GM18505 (cell line): Measurements from ENCODE around the gene GALM.
"Not testable (repeated sequence)": the region's sequence is repeated elsewhere in the genome, so short reads cannot be mapped to it uniquely, and the experiment has no call there.

Experiments used
- ATAC-seq: cut with Tn5 transposase; IDR thresholded peaks from one replicate; pipeline ENCODE4 v1.9.1; 2021; ENCODE audit not compliant: unreplicated experiment
- POLR2A ChIP-seq: IDR thresholded peaks from 4 replicates; pipeline ENCODE4 v1.6.1; 2011; ENCODE audit warnings: borderline replicate concordance; ENCODE audit not compliant: insufficient read depth, insufficient read length; ENCODE audit errors: extremely low read depth

Gene GALM

DNA sequence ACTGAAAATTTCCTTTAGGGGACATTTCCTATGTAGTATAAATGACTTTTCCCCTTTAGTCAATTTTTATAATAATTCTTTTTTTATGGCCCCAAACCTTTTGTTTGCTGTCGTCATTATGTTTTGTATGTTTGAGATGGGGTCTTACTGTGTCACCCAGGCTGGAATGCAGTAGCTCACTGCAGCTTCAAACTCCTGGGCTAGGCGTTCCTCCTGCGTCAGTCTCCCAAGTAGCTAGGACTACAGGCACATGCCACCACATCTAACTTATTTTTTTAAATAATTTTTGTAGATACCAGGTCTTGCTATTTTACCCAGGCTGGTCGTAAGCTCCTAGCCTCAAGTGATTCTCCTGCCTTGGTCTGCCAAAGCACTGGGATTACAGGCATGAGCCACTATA, 30.8 kb upstream of the GALM start:
- TF ChIP-seq POLR2A, result no peak
- ATAC-seq, result no peak

DNA sequence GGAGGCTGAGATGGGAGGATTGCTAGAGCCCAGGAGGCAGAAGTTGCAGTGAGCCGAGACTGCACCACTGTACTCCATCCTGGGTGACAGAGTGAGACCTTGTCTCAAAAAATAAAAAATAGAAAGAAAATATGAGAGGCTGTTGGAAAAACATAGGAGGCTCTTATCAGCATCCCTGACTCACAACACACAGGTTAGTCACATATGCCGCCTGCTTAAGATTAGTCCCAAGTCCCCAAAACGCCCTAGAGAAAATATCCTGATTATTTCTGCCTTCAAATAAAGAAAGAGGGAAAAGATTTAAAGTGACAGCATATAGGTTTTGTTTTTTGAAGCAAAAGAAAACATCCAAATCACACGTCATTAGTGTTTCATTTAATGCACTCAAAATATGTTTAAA, 29.8 kb upstream of the GALM start:
- no peak for ATAC-seq

DNA sequence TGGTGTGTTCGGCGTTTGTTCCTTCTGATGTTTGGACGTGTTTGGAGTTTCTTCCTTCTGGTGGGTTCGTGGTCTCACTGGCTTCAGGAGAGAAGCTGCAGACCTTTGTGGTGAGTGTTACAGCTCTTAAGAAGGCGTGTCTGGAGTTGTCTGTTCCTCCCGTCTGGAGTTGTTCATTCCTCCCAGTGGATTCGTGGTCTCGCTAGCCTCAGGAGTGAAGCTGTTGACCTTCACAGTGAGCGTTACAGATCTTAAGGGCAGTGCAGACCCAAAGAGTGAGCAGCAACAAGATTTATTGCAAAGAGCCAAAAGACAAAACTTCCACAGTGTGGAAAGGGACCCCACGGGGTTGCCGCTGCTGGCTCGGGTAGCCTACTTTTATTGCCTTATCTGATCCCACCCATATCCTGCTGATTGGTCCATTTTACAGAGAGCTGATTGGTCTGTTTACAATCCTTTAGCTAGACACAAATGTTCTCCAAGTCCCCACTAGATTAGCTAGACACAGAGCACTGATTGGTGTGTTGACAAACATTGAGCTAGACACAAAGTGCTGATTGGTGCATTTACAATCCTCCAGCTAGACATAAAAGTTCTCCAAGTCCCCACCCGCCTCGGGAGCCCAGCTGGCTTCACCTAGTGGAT, 23.4 kb upstream of the GALM start:
- ATAC-seq, result not testable (repeated sequence)

More for the DNA sequence above, 29.8 kb upstream of the GALM start:
- TF ChIP-seq POLR2A, result no peak

DNA sequence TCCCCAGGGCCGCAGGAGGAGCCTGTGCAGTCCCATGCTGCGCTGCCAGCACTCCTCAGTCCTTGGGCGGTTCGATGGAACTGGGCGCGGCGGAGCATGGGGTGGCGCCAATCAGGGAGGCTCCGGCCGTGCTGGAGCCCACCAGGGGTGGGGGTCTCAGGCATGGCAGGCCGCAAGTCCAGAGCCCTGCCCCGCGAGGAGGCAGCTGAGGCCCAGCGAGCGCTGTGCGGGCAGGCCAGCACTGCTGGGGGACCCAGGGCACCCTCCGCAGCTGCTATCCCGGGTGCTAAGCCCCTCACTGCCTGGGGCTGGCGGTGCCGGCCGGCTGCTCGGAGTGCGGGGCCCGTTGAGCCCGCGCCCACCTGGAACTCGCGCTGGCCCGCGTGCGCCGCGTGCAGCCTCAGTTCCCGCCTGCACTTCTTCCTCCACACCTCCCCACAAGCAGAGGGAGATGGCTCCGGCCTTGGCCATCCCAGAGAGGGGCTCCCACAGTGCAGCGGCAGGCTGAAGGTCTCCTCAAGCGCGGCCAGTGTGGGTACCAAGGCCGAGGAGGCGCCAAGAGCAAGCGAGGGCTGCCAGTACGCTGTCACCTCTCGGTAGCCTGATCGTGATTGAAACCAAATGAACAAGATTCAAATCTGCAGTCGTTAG, 22.8 kb upstream of the GALM start:
- ATAC-seq, result no peak
- no peak for TF ChIP-seq POLR2A

DNA sequence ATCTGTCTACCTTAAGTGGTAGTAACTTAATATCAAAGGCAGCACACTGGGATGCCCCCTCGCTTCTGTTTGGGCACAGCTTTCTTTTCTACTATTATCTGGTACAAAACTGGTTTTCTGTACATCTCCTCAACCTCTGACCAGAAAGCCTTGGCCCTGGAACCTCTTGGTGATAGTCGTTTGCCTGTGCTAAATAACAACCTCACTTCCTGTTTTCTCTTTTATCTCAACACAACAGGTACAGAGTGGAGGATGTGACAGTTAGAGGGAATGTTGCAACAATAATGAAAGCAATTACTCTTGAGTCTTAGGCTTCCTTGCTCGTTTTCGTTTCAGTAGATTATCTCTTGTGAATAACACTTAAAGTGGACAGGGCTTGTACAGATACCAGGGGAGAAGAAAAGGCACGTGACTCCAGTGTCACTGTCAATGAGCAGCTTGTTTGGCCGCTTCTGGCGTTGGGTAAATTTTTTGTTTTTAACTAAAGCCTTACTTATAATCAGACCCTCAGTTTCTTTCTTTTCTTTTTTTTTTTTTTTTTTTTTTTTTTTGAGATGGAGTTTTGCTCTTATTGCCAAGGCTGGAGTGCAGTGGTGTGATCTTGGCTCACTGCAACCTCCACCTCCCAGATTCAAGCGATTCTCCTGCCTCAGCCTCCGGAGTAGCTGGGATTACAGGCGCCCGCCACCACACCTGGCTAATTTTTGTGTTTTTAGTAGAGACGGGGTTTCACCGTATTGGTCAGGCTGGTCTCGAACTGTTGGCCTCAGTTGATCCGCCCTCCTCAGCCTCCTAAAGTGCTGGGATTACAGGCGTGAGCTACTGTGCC, 22.0 kb upstream of the GALM start:
- ATAC-seq, result not testable (repeated sequence)

DNA sequence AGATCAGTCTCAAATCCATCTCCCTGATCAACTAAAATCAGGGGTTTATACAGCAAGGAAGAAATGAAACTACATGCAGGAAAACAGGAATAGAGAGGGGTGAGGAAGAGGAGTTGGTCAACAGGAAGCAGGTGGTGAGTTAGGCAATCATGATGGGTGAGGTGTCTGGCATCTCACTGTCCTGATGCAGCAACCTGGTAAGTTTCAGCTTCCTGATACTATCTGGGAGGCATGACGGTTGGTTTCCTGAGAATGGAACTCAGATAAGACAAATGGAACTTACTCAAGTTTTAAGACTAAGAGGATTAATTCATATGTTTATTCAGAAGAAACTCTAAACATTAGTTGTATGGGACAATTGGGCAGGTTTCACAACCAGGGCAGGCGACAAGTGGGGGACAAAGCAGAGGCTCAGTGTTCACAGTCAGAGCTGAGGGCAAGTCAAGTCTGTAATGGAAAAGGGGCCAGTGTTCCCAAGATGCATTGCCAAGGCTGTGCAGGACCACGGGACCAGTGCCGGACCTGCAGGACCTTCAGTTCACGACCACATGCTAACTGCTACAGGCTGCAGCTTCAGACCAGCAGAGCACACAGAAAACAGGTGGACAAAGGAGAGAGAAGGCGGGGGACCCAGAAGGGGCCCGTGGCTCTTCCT, 17.7 kb upstream of the GALM start:
- no peak for ATAC-seq
- no peak for TF ChIP-seq POLR2A

DNA sequence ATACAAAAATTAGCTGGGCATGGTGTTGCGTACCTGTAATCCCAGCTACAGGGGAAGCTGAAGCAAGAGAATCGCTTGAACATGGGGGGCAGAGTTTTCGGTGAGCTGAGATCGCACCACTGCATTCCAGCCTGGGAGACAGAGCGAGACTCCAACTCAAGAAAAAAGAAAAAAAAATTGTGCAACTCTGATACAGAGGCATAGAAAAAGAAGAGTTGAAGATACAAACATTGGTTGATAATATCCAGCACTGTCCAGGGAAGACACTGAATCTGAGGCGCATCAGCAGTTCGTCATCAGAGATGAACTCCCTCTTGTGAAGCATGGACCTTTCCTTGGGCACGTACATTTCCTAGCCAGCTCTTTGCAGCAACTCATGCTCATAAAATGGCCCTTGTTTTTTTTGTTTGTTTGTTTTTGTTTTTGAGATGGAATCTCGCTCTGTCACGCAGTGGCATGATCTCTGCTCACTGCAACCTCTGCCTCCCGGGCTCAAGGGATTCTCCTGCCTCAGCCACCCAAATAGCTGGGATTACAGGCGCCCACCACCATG, 16.7 kb upstream of the GALM start:
- TF ChIP-seq POLR2A, result no peak
- no peak for ATAC-seq

DNA sequence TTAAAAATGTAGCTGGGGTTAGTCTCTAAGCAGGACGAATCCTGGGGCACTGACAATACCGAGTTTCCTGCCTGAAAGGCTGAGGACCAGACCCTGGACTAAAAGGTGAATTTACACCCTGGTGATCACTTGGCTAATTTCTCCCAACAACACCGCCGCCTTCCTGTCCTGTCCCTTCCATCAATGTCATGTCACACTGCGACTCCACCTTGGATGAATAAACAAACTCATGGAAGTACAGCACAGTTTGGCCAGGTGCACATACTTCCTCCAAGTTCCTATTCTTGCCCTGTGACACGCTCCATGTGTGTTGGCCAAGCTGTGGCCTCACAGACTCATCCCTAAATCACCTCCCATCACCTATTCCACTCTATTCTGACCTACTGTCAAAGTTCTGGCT, 15.9 kb upstream of the GALM start:
- no peak for TF ChIP-seq POLR2A
- ATAC-seq, result no peak

DNA sequence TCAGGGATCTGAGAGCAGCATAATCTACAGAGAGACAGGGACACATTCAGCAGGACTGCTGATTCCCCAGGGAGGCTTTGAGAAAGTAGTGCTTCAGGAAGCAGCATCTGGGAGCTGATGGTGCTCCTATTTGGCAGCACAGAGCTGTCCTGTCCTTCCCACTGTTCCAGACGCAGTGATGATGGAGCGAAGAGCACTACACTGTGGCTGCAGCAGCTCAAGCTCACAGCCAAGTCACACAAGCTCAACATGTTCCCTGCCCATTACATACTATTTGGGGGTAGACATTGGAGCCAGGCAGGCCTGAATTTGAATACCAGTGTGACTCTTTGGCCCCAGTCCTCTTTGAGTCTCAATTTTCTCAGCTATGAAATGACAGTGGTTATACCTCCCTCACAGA, 15.2 kb upstream of the GALM start:
- no peak for TF ChIP-seq POLR2A
- ATAC-seq, result no peak

DNA sequence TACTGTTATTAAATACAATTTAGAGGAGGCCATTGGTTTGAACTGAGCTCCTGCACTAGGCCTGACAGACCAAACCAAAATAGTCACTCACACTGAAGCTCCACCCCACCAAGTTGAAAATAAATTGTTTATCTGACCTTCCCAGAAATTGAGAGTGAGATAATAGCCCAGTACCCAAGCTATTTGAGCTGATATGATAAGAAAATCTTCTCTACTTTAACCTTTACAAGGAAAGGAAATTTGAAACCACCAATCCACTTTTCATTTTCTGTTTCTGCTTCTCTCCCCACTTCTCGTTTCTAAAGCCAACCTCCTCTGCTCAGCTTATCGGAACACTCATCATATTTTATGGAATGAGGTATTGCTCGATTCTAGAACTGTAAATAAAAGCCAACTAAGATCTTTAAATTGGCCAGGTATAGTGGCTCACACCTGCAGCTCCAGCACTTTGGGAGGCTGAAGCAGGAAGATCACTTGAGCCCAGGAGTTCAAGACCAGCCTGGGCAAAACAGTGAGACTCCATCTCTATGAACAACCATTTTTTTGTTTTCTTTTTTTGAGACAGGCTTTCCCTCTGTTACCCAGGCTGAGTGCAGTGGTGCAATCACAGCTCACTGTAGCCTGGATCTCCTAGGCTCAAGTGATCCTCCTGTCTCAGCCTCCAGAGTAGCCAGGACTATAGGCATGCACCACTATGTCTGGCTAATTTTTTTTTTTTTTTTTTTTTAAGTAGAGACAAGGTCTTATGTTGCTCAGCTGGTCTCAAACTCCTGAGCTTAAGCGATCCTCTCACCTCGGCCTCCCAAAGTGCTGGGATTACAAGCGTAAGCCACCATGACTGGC, 13.3 kb upstream of the GALM start:
- no peak for TF ChIP-seq POLR2A

DNA sequence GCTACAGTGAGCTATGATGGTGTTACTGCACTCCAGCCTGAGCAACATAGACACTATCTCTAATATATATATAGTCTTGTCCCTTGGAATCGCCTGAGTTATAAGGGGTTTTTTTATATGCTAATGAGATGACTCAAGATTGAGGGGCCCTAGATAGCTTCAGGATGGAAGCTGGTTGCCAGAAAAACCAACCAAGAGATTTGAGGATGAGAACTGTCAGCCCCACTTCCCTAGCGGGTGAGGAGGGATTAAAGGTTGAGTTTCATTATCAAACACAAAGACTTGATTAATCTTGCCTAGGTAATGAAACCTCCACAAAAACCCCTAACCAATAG, 12.6 kb upstream of the GALM start:
- TF ChIP-seq POLR2A, result no peak
- ATAC-seq, result no peak

More for the DNA sequence above, 13.3 kb upstream of the GALM start:
- ATAC-seq, result no peak

DNA sequence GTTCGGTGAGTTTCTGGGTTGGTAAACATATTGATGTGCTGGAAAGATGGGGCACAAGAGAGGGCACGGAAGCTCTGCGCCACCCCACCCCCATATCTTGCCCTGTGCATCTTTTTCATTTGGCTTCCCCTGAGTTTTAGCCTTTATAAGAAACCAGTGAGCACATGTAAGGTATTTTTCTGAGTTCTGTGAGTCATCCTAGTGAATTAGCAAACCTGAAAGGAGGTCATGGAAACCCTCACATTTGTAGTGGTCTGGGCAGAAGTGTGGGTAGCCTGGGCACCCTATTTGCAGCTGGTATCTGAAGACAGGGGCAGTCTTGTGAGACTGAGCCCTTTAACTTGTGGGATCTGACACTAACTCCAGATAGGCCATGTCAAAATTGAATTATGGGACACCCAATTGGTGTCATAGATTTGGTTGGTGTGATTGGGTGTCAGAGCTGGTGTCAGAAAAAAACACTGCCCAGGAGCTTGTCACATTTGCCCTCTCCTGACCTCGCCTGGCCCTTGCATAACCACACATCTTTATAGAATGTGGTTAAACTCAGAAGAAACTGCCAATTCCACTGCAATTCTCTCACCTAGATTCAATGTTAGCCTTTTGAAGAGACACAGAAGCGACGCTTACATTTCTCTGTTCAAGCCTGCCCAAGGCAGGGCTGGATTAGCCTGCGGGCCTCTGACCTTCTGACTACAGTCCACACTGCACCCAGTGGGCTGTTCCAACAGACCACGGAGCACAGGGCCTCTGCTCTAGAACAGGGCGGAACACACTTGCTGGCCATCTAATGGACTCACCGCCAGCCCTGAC, 12.0 kb upstream of the GALM start:
- ATAC-seq, result no peak
- no peak for TF ChIP-seq POLR2A

DNA sequence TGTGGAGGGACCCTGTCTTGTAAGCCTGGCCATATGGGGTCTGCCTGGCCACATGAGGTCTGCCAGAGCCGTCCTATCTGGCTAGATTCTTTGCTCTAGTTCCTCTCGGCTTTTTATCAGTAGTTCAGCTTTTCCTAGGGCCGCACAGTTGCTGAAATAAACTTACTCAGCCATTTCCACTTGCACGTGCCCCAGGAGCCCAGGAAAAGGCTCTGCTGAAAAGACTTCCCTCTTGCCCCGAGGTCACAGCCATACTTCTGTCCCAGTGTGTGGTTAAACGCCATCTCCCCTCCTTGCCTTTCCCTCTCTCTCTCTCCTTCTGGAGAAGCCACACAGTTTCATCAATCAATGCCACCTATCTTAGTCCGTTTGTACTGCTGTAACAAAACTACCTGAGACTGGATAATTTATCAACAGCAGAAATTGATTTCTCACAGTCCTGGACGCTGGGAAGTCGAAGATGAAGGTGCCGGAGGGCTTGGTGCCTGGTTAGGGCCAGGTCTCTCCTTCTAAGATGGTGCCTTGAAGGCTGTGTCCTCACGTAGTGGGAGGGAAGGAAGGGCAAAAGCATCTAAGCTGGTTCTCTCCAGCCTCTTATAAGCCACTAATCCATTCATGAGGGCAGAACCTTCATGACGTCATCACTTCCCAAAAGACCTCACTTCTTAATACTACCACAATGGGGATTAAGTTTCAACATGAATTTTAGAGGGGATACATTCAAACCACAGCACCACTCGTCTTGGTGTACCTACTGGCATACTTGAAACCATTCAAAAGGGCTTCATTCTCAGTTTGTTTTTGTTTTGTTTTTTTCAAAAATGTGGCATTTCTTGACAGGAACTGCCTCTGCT, 11.2 kb upstream of the GALM start:
- no peak for TF ChIP-seq POLR2A
- ATAC-seq, result no peak
